ENCODE results near the gene OCRL.
"Not testable (repeated sequence)": the region's sequence is repeated elsewhere in the genome, so short reads cannot be mapped to it uniquely, and the experiment has no call there.

Gene OCRL

DNA sequence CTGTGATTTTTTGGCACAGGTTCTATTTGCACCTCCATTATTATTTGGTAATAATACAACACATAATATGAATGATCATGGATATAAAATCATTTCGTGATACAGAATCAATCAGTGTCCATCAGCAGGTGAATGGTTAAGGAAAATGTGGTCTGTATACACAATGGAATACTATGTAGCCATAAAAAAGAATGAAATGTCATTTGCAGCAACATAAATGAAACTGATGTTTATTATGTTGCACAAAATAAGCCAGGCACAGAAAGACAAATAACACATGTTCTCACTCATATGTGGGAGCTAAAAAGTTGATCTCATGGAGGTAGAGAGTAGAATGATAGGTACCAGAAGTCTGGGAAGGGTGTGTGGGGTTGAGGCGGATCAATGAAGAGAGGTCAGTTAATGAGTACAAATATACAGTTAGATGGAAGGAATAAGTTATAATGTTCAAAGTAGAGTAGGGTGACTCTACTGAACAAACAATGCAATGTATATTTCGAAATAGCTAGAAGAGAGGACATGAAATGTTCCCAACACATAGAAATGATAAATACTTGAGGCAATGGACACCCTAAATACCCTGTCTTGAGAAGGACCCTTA is 15.7 kb upstream of the OCRL start:
- H3K27ac Mint-ChIP-seq, result no peak overlapping the region
- DNase-seq (no peak), ATAC-seq (no peak)
- H3K4me3 Mint-ChIP-seq, result peak overlapping the region; percentile 72
- H3K36me3 Mint-ChIP-seq (ENCODE audit: low read depth), result no peaks in the 10 kb centered on the region
- peaks cover 11% of the 10 kb centered on the region for H3K27me3 Mint-ChIP-seq
- H3K4me1 Mint-ChIP-seq, result peaks cover 8% of the 10 kb centered on the region
- no peaks in the 10 kb centered on the region for H3K9me3 Mint-ChIP-seq

GRCh38 chrX:129525162-129525561 is 14.9 kb upstream of the OCRL start:
- DNase-seq, result no peak
- Mint-ChIP-seq H3K9me3 (no peaks in the 10 kb centered on the region), H3K4me3 (no peak overlapping the region), H3K27me3 (peaks cover 9% of the 10 kb centered on the region), H3K27ac (no peak overlapping the region), H3K36me3 (ENCODE audit: low read depth) (no peaks in the 10 kb centered on the region), H3K4me1 (peaks cover 8% of the 10 kb centered on the region)
- ATAC-seq, result no peak

GRCh38 chrX:129525896-129526295 is 14.2 kb upstream of the OCRL start:
- Mint-ChIP-seq H3K27ac (no peak overlapping the region), H3K27me3 (peaks cover 9% of the 10 kb centered on the region), H3K4me3 (no peak overlapping the region), H3K36me3 (ENCODE audit: low read depth) (no peaks in the 10 kb centered on the region), H3K9me3 (no peaks in the 10 kb centered on the region), H3K4me1 (peaks cover 8% of the 10 kb centered on the region)
- ATAC-seq (no peak), DNase-seq (no peak)

GRCh38 chrX:129529685-129530281 is 10.3 kb upstream of the OCRL start:
- no peak for ATAC-seq
- no peak for DNase-seq
- no peaks in the 10 kb centered on the region for H3K27me3 Mint-ChIP-seq
- H3K27ac Mint-ChIP-seq, result no peak overlapping the region
- H3K9me3 Mint-ChIP-seq, result no peaks in the 10 kb centered on the region
- no peaks in the 10 kb centered on the region for H3K36me3 Mint-ChIP-seq (ENCODE audit: low read depth)
- no peak overlapping the region for H3K4me3 Mint-ChIP-seq
- H3K4me1 Mint-ChIP-seq, result no peaks in the 10 kb centered on the region

DNA sequence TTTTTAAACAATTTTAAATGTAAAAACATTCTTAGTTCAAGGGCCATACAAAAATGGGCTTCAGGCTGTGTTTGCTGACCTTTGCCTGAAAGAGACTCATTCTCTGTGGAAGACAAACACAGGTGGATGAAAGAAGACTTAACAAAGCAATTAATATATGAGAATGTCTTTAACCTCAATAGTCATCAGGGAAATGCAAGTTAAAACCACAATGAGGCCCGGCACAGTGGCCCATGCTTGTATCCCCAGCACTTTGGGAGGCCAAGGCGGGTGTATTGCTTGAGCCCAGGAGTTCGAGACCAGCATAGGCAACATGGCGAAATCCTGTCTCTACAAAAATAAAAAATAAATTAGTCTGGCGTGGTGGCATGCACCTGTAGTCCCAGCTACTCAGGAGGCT is 9.6 kb upstream of the OCRL start:
- no peak overlapping the region for H3K27ac Mint-ChIP-seq
- no peaks in the 10 kb centered on the region for H3K27me3 Mint-ChIP-seq
- no peaks in the 10 kb centered on the region for H3K36me3 Mint-ChIP-seq (ENCODE audit: low read depth)
- no peak overlapping the region for H3K4me3 Mint-ChIP-seq
- DNase-seq (no peak), ATAC-seq (no peak)
- H3K9me3 Mint-ChIP-seq, result no peaks in the 10 kb centered on the region
- H3K4me1 Mint-ChIP-seq, result no peaks in the 10 kb centered on the region

GRCh38 chrX:129531132-129531531 is 8.9 kb upstream of the OCRL start:
- Mint-ChIP-seq H3K27ac (no peak overlapping the region), H3K9me3 (no peaks in the 10 kb centered on the region), H3K27me3 (no peaks in the 10 kb centered on the region), H3K36me3 (ENCODE audit: low read depth) (no peaks in the 10 kb centered on the region), H3K4me1 (no peaks in the 10 kb centered on the region), H3K4me3 (no peak overlapping the region)
- no peak for ATAC-seq
- no peak for DNase-seq

GRCh38 chrX:129534816-129535578 is 5.1 kb upstream of the OCRL start:
- Mint-ChIP-seq H3K9me3 (no peaks in the 10 kb centered on the region), H3K4me3 (no peak overlapping the region), H3K36me3 (ENCODE audit: low read depth) (no peaks in the 10 kb centered on the region), H3K4me1 (peaks cover 3% of the 10 kb centered on the region), H3K27me3 (peaks cover 2% of the 10 kb centered on the region), H3K27ac (no peak overlapping the region)
- DNase-seq, result no peak
- ATAC-seq, result no peak

GRCh38 chrX:129540722-129541184 is 694 bp downstream of the OCRL start:
- no peak for DNase-seq
- Mint-ChIP-seq H3K36me3 (ENCODE audit: low read depth) (no peaks in the 10 kb centered on the region), H3K9me3 (no peaks in the 10 kb centered on the region), H3K4me1 (peaks cover 10% of the 10 kb centered on the region), H3K4me3 (peak overlapping the region; percentile 43), H3K27ac (no peak overlapping the region), H3K27me3 (peaks cover 2% of the 10 kb centered on the region)
- peak; percentile 54 for ATAC-seq

- ATAC-seq (no peak), DNase-seq (no peak)
- H3K27me3 Mint-ChIP-seq, result no peaks in the 10 kb centered on the region
- peaks cover 4% of the 10 kb centered on the region for H3K36me3 Mint-ChIP-seq (ENCODE audit: low read depth)
- H3K4me3 Mint-ChIP-seq, result no peak overlapping the region
- H3K9me3 Mint-ChIP-seq, result no peaks in the 10 kb centered on the region
- peaks cover 7% of the 10 kb centered on the region for H3K4me1 Mint-ChIP-seq
- H3K27ac Mint-ChIP-seq, result no peak overlapping the region
Measured at GRCh38 chrX:129544780-129545179, 4.7 kb downstream of the OCRL start.

DNA sequence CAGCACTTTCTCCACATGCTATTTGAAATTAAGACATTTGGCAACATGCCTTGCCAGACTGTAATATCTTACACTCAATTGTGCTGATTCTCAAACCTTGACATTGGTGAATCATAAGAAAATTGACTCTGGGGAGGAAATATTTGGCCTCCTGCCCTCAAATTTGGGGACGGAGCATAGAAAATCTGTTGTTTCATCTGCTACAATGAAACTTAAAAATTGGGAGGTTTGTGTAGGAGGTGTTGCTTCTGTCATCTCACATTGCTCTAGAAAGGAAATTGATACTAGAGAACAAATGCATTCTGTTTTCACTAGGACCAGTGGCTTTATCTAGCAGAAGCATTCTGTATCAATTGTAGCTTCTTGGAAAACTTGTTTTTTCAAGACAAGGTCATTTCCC is 5.3 kb downstream of the OCRL start:
- DNase-seq, result no peak
- ATAC-seq, result peak; percentile 33
- no peaks in the 10 kb centered on the region for H3K27me3 Mint-ChIP-seq
- H3K9me3 Mint-ChIP-seq, result no peaks in the 10 kb centered on the region
- peaks cover 7% of the 10 kb centered on the region for H3K4me1 Mint-ChIP-seq
- no peak overlapping the region for H3K27ac Mint-ChIP-seq
- peaks cover 4% of the 10 kb centered on the region for H3K36me3 Mint-ChIP-seq (ENCODE audit: low read depth)
- H3K4me3 Mint-ChIP-seq, result no peak overlapping the region

DNA sequence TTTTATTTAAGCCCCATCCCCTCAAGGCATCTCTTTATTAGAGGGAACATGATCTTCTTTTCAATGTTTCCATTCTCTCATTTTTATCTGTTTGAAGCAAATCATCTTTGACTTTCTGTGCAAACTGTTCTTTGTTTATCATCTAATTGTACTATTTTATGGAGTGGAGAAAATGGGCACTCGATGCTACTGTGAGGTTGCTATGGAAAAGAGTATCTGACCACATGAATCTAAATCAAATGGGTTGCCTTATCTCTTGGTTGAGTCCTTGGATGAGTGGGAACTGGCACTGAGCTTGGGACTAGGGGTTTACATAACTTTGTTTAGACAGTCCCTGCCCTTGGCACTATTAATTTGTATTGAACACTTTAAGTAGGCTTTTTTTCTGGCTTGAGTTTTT is 9.1 kb downstream of the OCRL start:
- H3K27ac Mint-ChIP-seq, result no peak overlapping the region
- H3K9me3 Mint-ChIP-seq, result no peaks in the 10 kb centered on the region
- no peak overlapping the region for H3K4me3 Mint-ChIP-seq
- ATAC-seq (no peak), DNase-seq (no peak)
- no peaks in the 10 kb centered on the region for H3K27me3 Mint-ChIP-seq
- peaks cover 4% of the 10 kb centered on the region for H3K36me3 Mint-ChIP-seq (ENCODE audit: low read depth)
- H3K4me1 Mint-ChIP-seq, result peaks cover 7% of the 10 kb centered on the region

DNA sequence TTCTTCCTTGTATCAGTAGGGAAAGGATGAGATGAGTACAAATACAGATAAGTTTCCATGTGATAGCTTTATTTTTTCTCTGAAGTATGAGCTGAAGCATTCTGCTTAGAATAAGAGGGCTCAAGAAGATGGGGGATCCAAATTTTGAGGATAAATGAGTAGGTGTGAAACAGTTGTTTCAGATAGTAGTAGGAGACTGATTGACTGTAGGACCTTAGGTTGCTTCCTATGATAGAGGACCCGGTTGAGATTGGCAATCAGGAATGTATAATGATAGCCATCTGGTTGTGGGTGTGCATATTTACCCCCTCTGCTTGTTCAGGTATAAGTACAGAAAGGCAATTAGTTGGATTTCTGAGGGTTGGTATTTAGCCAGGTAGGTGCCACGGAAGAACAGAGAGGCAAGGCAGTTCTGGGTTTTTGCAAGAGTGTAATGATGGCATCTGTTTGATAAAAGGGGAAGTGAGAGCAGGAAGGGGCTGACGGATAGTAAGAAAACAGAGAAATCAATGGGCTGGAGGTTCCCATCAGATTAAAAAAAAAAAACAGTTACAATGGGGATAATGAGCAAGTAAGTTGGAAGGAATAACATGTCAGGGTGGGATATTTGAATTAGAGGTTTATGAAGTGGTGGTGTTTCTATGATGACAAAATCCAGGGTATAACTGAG is 13.7 kb downstream of the OCRL start:
- DNase-seq, result no peak
- H3K4me1 Mint-ChIP-seq, result no peaks in the 10 kb centered on the region
- H3K27ac Mint-ChIP-seq, result no peak overlapping the region
- no peak overlapping the region for H3K4me3 Mint-ChIP-seq
- H3K27me3 Mint-ChIP-seq, result no peaks in the 10 kb centered on the region
- H3K36me3 Mint-ChIP-seq (ENCODE audit: low read depth), result peaks cover 4% of the 10 kb centered on the region
- no peaks in the 10 kb centered on the region for H3K9me3 Mint-ChIP-seq
- no peak for ATAC-seq

DNA sequence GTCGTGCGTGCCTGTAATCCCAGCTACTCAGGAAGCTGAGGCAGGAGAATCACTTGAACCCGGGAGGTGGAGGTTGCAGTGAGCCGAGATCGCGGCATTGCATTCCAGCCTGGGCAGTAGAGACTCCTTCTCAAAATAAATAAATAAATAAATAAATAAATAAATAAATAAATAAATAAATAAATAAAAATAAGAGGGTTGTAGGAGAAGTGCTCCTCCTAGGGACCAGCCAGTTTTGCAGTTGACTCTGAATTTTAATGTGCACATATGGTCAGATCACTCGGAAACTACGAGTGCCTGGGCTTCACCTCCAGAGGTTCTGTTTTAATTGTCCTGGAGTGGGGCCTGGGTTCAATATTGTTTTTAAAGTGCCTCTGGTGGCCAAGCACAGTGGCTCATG is 14.8 kb downstream of the OCRL start:
- not testable (repeated sequence) for ATAC-seq; H3K27me3 Mint-ChIP-seq; DNase-seq; H3K4me1 Mint-ChIP-seq; H3K27ac Mint-ChIP-seq; H3K9me3 Mint-ChIP-seq; H3K36me3 Mint-ChIP-seq (ENCODE audit: low read depth); H3K4me3 Mint-ChIP-seq

- no peak for ATAC-seq
- DNase-seq, result no peak
- Mint-ChIP-seq H3K27ac (no peak overlapping the region), H3K4me3 (no peak overlapping the region), H3K4me1 (no peaks in the 10 kb centered on the region), H3K27me3 (no peaks in the 10 kb centered on the region), H3K9me3 (no peaks in the 10 kb centered on the region), H3K36me3 (ENCODE audit: low read depth) (peaks cover 3% of the 10 kb centered on the region)
Measured at GRCh38 chrX:129556806-129557315, 16.8 kb downstream of the OCRL start.
